Measurements from ENCODE around the gene UNC5C. TPM values are rescaled to one million over a fixed set of nuclear protein-coding genes. Genes with fewer than 3 reads are reported as not detected.

The UNC5C gene
- total RNA-seq, 2 donors from 2014 or later: 3.3 to 6.2 TPM

DNA sequence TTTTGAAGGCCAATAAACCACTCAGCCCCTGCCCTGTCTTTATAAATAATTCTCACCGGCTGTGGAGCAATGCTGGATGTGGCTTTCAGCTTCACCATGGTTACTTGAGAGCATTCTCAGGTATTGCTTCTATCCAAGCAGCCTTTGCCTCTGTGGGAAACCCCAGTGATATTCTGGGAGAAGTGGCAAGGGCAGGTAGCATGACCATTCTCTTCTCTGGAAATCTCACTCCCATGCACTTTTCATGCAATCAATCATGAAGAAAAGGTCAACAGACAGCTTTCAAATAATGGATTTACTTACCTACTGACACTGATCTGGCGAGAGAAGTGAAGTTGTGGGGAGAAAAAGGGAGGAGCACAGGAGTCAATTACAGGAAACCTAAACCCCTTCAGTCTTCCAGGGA lies 49.5 kb downstream of the UNC5C start:
- ATAC-seq (no peak), DNase-seq (no peak)
- intact Hi-C loops (cut with DNase I): no loop called here

DNA sequence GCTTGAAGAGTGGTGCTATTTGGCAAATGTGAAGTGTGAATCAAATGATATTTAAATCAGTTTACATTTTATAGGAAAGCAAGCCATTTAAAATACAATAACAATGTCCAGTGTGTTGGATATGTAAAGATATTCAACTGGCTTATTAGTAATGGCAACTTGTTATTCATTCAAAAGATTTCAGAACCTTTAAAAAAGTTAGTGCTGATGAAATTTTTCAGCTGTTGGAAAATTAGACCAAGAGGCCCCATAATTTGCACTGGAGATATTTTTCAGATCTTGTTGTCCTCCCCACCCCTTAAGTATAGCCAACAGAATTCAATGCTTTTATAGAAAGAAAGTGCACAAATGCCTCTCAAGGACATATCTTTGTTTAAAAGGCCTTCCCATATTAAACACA lies 54.6 kb downstream of the UNC5C start:
- ATAC-seq: no peak
- no peak for DNase-seq
- intact Hi-C loops (cut with DNase I): no loop called here

DNA sequence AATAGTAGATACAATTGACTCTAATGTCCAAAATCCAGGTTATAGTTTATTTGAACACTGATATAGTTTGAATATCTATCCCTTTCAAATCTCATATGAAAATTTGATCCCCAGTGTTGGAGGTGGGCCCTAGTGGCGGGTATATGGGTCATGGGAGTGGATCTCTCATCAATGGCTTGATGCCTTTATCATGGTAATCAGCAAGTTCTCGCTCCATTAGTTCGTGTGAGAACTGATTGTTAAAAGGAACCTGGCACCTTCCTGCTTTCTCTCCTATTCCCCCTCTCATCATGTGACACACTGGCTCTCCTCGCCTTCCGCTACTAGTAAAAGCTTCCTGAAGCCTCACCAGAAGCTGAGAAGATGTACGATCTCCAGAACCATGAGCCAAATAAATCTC lies 70.1 kb downstream of the UNC5C start:
- no peak for DNase-seq
- intact Hi-C loops (cut with DNase I): no loop called here
- no peak for ATAC-seq

- DNase-seq (no peak), ATAC-seq (no peak)
- intact Hi-C loops (cut with DNase I): no loop called here
Measured at GRCh38 chr4:95476121-95476520, 72.7 kb downstream of the UNC5C start.

- DNase-seq (no peak), ATAC-seq (no peak)
Measured at GRCh38 chr4:95472534-95472933, 76.2 kb downstream of the UNC5C start.

DNA sequence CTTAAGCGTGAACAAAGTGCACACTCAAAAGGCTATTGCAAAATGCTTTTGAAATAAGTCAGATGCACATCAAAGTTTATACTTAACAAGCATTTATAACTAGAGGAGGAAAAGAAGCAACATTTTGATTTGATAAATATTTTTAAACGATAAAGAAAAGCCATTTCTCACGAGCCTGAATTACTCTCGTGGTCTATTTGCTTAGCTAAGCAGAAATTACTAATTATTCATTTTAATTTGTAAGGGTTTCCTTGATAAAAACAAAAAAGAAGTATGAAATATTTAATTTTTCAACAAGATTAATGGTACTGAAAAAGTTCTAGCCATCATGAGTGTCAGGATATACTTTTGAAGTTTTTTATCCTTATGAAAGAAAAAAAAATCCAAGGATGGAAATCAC lies 78.2 kb downstream of the UNC5C start:
- intact Hi-C loops (cut with DNase I): no loop called here
- ATAC-seq: no peak
- DNase-seq: no peak

More at GRCh38 chr4:95472534-95472933, 76.2 kb downstream of the UNC5C start:
- intact Hi-C loops (cut with DNase I): no loop called here

DNA sequence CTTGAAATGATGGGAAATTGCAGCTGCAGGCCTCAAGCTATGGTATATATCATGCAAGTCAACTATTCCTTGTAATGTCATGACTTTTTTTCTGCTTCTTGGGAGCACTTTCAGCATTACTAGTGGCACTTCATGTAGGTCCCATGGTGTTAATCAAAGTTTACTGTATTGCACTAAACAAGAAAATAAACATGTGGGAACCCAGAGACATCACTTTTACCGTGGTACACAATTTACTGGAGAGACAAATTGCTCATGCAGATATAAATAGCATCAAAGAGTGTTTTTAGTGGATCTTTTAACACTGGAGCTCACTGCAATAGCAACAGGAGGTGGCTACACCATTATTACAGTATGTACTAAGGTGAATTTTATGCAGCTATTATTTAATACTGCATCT lies 79.2 kb downstream of the UNC5C start:
- DNase-seq: no peak
- ATAC-seq: no peak
- intact Hi-C loops (cut with DNase I): no loop called here

DNA sequence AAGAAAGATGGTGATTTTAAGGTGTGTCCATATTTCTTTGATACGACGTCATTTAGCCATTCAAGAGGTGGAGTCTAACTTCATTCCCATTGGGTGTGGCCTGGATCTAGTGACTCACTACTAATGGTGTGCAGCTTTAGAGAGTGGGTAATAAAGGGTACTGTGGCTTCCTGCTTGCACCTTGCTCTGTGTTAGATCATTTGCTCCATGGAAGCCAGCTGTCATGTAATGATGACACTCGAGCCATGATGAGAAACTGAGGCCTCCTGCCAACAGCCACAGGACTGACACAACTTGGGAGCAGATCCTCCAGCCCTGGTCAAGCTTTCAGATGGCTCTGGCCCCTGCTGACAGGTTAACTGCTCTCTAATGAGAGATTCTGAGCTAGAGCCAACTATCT lies 82.0 kb downstream of the UNC5C start:
- intact Hi-C loops (cut with DNase I): no loop called here
- DNase-seq (no peak), ATAC-seq (no peak)

DNA sequence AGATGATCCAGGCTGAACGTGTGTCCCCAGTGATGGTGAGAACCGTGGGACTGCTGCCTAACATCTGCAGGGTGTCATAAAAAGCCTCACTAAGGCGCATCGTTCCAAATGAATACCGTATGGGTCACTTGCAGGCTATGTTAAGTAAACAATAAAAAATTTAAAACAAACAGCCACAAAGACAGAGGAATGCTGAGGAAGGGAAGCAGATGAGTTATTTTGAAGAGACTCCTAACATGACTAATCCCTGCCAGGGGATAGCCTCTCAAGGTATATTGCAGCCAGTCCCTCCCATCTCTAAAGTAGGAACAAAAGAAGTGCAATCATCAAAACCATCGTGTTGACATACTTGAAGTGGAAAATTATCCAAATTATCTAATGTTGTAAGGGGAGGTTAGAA lies 83.8 kb downstream of the UNC5C start:
- intact Hi-C loops (cut with DNase I): no loop called here
- DNase-seq (no peak), ATAC-seq (no peak)

- ATAC-seq: no peak
- intact Hi-C loops (cut with DNase I): no loop called here
- no peak for DNase-seq
Measured at GRCh38 chr4:95462921-95463320, 85.9 kb downstream of the UNC5C start.

DNA sequence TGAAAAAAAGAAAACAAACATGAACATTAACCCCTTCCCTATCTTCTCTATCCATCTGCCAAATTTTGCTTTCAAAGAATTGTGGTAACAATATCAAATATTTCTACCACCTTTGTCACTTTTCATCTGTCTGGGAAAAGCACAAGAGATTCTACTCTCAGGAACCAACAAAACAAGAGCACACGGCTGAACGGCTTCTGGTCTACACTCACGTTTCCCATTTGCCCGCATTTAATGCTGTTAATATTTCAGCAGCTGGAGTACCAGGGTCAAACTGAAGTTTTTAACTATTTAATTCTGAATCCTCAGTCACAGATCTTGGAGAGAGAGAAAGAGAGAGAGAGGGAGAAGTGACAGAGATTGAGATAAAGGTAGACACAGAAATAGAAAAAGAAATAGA lies 91.4 kb downstream of the UNC5C start:
- DNase-seq (no peak), ATAC-seq (no peak)
- intact Hi-C loops (cut with DNase I): no loop called here

DNA sequence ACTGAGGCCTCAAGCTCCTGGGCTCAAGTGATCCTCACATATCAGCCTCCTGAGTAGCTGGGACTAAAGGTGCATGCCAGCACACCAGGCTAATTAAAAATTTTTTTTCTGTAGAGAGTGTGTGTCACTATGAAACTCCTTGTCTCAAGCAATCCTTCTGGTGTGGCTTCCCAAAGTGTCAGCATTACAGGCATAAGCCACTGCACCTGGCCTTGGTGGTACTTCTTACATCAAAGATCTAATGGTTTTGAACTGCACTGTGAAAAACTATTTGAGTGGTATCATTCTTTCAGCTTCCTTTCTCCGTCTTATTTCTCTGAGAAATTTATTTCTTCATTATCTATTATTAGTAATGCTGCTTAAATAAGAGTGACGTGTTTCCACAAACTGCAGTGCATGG lies 98.5 kb downstream of the UNC5C start:
- DNase-seq: no peak
- no peak for ATAC-seq

DNA sequence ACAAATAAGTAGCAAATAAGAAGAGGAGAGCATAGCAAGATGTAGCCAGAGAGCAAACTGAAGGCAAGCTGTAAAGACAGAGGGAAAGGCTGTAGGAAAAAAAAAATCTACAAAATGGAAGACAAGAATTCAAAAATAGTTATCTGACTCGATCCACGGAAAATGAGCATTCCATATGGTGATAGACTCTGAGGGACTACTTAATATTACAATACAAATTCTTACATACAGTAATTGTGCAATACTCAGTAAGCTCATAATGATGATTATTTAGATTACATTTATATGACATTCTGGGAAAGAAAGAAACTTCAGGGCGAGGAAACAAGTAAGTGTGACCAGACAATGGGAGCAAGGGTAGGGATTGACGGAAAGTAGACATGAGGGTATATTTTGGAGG lies 102.6 kb downstream of the UNC5C start:
- intact Hi-C loops (cut with DNase I): no loop called here
- ATAC-seq: no peak
- no peak for DNase-seq

More for the DNA sequence above, 98.5 kb downstream of the UNC5C start:
- intact Hi-C loops (cut with DNase I): no loop called here

DNA sequence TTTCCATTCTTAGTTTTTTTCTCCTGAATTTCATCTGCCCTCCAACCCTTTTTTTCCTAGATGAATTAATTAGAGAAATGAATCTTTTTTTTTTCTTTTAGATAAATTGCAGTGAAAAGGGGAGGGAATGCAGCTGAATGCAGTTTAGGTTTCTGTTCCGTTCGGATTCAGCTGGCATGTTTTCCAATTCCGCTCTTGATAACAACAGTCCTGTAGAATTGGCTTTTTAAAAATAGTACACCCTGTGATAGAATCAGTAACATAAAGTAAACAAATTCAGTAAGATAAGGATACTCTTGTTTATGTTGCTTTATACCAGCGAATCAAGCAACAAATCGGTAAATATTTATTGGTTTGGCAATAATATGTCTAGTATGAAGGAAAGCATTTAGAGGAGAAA lies 103.5 kb downstream of the UNC5C start:
- no peak for ATAC-seq
- intact Hi-C loops (cut with DNase I): no loop called here
- DNase-seq: no peak

- ATAC-seq (no peak), DNase-seq (no peak)
- intact Hi-C loops (cut with DNase I): no loop called here
Measured at GRCh38 chr4:95444812-95445211, 104.0 kb downstream of the UNC5C start.

- no peak for DNase-seq
- ATAC-seq: no peak
- intact Hi-C loops (cut with DNase I): no loop called here
Measured at GRCh38 chr4:95439896-95440295, 108.9 kb downstream of the UNC5C start.

DNA sequence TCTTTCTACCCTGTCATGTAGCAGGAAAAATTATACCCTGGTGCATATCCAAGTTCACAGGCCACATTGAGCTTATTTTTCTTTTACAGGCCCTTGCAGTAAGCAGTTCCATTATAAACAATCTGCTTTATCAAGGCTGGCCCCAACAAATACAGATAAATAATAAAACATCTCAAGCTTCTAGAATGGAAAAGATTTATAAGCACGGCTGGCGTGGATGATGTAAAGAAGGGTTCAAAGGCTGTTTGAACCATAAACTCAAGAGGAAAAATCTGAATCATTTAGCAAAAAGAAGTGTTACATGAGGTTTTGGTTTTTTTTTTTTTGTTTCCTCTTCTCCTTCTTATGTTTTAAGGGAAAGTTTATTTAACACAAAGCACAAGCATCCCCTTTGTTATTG lies 109.7 kb downstream of the UNC5C start:
- no peak for ATAC-seq
- DNase-seq: no peak
- intact Hi-C loops (cut with DNase I): no loop called here

GRCh38 chr4:95432466-95432865 lies 116.3 kb downstream of the UNC5C start:
- DNase-seq (no peak), ATAC-seq (no peak)
- intact Hi-C loops (cut with DNase I): no loop called here

DNA sequence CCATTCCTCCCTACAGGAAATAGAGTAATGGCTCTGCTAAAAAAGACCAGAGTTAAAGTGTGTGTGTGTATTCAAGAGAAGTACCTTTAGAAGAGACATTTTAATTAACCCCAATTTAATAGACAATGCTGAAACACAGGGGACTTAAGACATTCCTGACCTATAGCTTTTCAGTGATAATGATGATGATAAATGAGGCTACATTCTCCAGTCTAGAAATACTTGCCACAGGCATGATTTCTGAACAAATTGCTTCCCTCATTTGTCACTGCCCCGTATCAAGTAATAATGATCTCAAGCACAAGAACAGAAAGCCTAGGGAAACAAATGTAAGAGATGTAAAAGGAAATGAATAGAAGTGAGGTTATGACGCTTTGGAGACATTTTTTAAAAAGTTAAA lies 117.1 kb downstream of the UNC5C start:
- no peak for DNase-seq

DNA sequence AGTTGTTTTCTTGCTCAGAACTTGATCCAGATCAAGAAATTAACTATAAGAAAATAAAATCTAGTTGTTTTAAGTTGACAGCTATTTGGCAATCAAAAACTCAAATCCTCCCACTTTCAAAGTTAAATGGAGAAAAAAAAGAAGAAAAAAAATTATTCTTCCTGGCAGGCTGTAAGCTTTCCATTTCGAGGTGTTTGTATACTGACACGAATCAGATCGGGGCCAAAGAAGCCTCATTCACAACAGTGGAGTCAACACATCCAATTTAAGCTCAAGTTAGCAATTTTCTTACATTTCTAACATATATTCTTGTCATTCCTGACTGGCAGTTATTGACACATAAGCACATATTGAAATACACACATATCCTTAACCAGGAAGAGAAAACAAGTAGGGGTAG lies 119.4 kb downstream of the UNC5C start:
- intact Hi-C loops (cut with DNase I): no loop called here
- ATAC-seq (no peak), DNase-seq (no peak)

More for the DNA sequence above, 117.1 kb downstream of the UNC5C start:
- intact Hi-C loops (cut with DNase I): no loop called here
- ATAC-seq: no peak

DNA sequence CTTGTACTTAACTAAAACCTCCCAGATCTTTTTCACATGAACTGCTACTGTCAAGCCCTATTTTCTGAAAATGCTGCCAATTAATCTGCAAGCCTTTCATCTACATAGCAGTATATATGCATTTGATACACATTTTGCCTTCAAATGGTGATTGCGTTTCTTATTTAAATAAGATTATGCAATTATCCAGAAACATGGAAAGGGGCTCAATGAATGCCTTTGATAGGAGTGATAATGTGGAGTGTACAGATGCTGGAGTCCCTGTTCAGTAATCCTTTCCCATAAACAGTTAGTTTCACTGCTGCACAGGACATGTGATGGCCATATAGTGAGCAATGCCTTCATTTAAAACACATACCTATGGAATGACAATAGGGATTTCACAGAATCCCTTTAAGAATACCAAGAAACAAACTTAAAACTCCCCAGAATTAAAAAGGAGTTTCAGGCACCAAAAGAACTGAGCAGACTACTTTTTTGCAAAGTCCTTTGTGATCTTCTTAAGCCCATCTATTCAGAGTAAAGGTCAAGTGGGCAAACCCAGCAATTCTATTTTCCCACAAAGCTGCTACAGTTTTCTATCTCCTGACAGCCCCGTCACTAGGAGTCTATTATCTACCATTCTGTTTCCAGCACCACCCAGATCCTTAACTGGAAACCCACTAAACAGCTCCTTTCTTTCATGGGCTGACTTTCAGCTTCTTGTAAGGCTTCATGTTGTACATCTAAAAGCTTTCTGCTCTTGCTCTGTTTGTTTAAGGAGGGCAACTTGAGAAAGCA lies 120.3 kb downstream of the UNC5C start:
- no peak for ATAC-seq
- DNase-seq: no peak
- intact Hi-C loops (cut with DNase I): no loop called here

DNA sequence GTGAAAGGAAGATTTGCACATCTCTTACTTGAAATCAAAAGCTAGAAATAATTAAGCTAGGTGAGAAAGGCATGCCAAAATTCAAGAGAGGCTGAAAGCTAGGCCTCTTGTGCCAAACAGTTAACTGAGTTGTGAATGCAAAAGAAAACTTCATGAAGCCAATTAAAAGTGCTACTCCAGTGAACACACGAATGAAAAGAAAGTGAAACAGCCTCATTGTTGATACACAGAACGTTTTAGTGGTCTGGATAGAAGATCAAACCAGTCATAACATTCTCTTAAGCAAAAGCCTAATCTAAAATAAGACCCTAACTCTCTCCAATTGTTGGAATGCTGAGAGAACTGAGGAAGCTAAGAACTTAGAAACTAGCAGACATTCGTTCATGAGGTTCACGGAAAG lies 122.3 kb downstream of the UNC5C start:
- intact Hi-C loops (cut with DNase I): no loop called here
- ATAC-seq: no peak
- DNase-seq: no peak
